Calu3 (cell line): ENCODE measurements around the gene PKIG. TPM values are rescaled to one million over a fixed set of nuclear protein-coding genes. Genes with fewer than 3 reads are reported as not detected.

Source experiments
- BruUV-seq: library from RNA; stranded (reverse); fragments of 400-500 nt; replicated peaks from 2 replicates; lab custom pipeline; 2021; lab: Mats Ljungman, UMichigan
- CTCF ChIA-PET: fragments of 300-600 bp; sonication (Branson Sonifier 250); formaldehyde crosslinking; loops from one replicate; lab custom pipeline; 2022; ENCODE audit warnings: antibody characterized with exemption; lab: Charles Lee
- DNase-seq: peaks from one replicate; pipeline ENCODE4 v3.0.0; 2022
- H3K27ac Mint-ChIP-seq: one replicate; pipeline ENCODE4 v1.8.0; 2022; ENCODE audit warnings: mixed read lengths; ENCODE audit not compliant: unreplicated experiment
- H3K27me3 Mint-ChIP-seq: one replicate; pipeline ENCODE4 v1.8.0; 2022; ENCODE audit warnings: mixed read lengths; ENCODE audit not compliant: unreplicated experiment
- H3K36me3 Mint-ChIP-seq: one replicate; pipeline ENCODE4 v1.8.0; 2022; ENCODE audit warnings: mild to moderate bottlenecking, moderate library complexity, mixed read lengths; ENCODE audit not compliant: insufficient read depth, unreplicated experiment
- H3K4me1 Mint-ChIP-seq: one replicate; pipeline ENCODE4 v1.8.0; 2022; ENCODE audit warnings: mild to moderate bottlenecking, low read depth, mixed read lengths; ENCODE audit not compliant: unreplicated experiment
- H3K4me3 Mint-ChIP-seq: one replicate; pipeline ENCODE4 v1.8.0; 2022; ENCODE audit warnings: mild to moderate bottlenecking, low read depth, moderate library complexity, mixed read lengths; ENCODE audit not compliant: unreplicated experiment
- H3K9me3 Mint-ChIP-seq: one replicate; pipeline ENCODE4 v1.8.0; 2022; ENCODE audit warnings: low read depth, mixed read lengths; ENCODE audit not compliant: unreplicated experiment
- intact Hi-C: fragments of 100-400 bp; cut with micrococcal nuclease; formaldehyde crosslinking; loops from one replicate; pipeline ENCODE4 v1.10.0; 2022; ENCODE audit not compliant: unreplicated experiment
- total RNA-seq: library from RNA; stranded (reverse); gene quantifications from 2 replicates; pipeline ENCODE4 v1.2.3, GENCODE V29; 2022
- TF ChIP-seq, protein P1 (sequence below): fragments of 200-600 bp; IDR thresholded peaks from one replicate; pipeline ENCODE4 v1.8.0; 2022; ENCODE audit warnings: antibody characterized with exemption; ENCODE audit not compliant: unreplicated experiment

PKIG gene
- total RNA-seq, 1 experiment from 2014 or later, result 6.6 TPM

DNA sequence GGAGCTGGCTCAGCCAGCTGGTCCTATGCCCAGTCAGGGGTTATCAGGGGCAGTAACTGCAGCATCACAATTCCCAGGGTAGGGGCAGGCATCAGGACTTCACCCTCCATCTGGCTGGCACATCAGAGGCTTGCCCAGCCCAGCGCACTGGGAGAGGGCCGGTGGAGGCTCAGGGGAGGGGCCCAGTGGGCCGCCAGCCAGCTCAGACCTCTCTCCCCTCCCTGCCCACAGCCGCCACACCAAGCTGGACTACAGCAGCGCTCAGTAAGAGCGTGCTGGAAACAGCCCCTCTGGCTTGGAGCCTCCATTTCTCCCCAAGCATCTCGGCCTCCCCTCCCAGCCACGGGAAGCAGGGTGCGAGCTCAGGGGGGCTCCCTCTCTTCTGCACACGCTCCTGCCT lies 47.2 kb downstream of the PKIG start:
- no peaks in the 10 kb centered on the region for H3K9me3 Mint-ChIP-seq
- H3K4me1 Mint-ChIP-seq, result no peaks in the 10 kb centered on the region
- CTCF ChIA-PET, result no interaction called here
- TF ChIP-seq, protein P1, sequence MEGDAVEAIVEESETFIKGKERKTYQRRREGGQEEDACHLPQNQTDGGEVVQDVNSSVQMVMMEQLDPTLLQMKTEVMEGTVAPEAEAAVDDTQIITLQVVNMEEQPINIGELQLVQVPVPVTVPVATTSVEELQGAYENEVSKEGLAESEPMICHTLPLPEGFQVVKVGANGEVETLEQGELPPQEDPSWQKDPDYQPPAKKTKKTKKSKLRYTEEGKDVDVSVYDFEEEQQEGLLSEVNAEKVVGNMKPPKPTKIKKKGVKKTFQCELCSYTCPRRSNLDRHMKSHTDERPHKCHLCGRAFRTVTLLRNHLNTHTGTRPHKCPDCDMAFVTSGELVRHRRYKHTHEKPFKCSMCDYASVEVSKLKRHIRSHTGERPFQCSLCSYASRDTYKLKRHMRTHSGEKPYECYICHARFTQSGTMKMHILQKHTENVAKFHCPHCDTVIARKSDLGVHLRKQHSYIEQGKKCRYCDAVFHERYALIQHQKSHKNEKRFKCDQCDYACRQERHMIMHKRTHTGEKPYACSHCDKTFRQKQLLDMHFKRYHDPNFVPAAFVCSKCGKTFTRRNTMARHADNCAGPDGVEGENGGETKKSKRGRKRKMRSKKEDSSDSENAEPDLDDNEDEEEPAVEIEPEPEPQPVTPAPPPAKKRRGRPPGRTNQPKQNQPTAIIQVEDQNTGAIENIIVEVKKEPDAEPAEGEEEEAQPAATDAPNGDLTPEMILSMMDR, result no peak
- BruUV-seq, result no TSS peak
- H3K27me3 Mint-ChIP-seq, result peaks cover 12% of the 10 kb centered on the region
- no peak for DNase-seq
- no peak overlapping the region for H3K27ac Mint-ChIP-seq
- H3K36me3 Mint-ChIP-seq, result no peaks in the 10 kb centered on the region
- intact Hi-C loops, result no loop called here
- H3K4me3 Mint-ChIP-seq, result no peak overlapping the region

DNA sequence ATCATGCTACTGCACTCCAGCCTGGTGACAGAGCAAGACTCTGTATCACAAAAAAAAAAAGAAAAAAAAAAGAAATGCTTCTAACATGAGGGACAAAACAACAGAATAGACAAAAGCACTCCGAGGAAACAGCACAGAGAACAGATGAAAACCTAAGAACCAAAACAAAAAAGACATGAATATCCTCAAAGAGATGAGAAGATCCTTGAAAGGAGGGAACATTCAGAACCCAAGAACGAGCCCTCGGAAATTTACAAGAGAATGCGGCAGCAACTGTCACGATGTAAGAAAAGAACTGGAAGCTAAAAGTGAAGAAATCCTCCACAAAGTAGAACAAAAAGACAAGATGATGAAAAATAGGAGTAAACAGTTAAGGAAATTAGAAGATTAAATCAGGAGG lies 47.9 kb downstream of the PKIG start:
- TF ChIP-seq, protein P1, result no peak
- no peak overlapping the region for H3K4me3 Mint-ChIP-seq
- no TSS peak for BruUV-seq
- no peaks in the 10 kb centered on the region for H3K4me1 Mint-ChIP-seq
- CTCF ChIA-PET, result no interaction called here
- H3K9me3 Mint-ChIP-seq, result no peaks in the 10 kb centered on the region
- no peak for DNase-seq
- peaks cover 12% of the 10 kb centered on the region for H3K27me3 Mint-ChIP-seq
- no peak overlapping the region for H3K27ac Mint-ChIP-seq
- intact Hi-C loops, result no loop called here
- H3K36me3 Mint-ChIP-seq, result no peaks in the 10 kb centered on the region

DNA sequence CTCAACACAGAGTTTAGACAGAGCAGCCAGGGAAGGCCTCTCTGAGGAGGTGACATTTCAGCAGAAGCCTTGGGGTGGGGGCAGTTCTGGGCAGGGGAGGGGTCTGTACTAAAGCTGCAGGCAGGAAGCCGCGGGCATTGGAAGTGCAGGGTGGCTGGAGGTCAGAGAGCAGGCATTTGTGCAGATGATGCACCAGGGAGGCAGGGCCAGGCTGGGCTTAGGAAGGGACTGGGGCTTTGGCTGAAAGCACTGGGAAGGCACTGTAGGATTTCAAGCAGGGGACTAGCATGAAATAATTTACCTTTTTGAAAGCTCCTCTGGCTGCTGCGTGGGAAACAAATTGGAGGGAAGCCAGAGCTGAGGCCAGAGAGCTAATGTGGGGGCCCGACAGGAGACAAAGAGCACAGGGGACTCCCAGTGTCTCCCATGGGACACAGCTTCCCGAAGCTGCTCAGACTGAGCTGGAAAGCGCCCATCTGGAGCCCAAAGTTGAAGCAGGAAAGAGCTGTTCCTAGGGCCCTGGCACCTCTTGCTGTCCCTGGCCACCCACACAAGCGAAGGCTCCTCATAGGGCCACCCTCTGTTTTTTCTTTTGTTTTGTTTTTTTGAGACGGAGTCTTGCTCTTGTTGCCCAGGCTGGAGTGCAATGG lies 49.8 kb downstream of the PKIG start:
- Mint-ChIP-seq H3K4me1 (no peaks in the 10 kb centered on the region), H3K4me3 (no peak overlapping the region), H3K9me3 (no peaks in the 10 kb centered on the region), H3K27me3 (peaks cover 12% of the 10 kb centered on the region), H3K36me3 (no peaks in the 10 kb centered on the region), H3K27ac (no peak overlapping the region)
- TF ChIP-seq, protein P1, result no peak
- intact Hi-C loops, result no loop called here
- CTCF ChIA-PET, result interaction anchor here (0.6 kb wide), 1 partner anchor 296 kb away, joined by 5 read pairs; no protein-coding TSS in a partner anchor
- BruUV-seq, result no TSS peak
- no peak for DNase-seq

DNA sequence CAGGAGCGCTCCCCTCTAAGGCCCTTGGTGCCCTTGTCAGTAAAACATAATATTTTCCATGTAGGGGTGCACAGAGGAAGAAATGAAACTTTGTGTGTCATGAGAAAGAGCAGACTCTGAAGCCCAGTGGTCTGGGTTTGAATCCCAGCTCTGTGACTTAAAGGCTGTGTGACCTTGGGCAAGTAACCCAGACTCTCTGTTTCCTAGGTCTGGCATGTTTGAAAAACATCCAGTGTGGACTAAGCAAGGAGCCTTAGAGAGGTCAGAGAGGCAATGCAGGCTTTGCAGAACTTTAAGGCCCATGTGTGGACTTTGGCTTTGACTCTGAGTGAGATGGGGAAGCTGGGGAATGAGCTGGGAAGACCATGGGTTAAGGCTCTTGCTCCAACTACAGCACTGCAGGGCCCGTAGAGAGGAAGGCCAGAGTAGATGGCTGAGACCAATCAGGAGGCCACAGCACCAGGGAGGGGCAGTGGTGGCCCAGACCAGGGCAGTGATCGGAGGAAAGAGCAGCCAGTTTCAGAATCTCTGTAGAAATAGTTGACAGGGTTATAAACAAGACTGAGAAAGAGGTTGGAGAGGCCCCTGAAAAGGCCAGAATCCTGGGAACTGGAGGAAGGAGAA lies 50.9 kb downstream of the PKIG start:
- no peaks in the 10 kb centered on the region for H3K9me3 Mint-ChIP-seq
- peaks cover 12% of the 10 kb centered on the region for H3K27me3 Mint-ChIP-seq
- no peak overlapping the region for H3K27ac Mint-ChIP-seq
- H3K36me3 Mint-ChIP-seq, result no peaks in the 10 kb centered on the region
- H3K4me1 Mint-ChIP-seq, result no peaks in the 10 kb centered on the region
- DNase-seq, result no peak
- TF ChIP-seq, protein P1, result no peak
- CTCF ChIA-PET, result interaction anchor here (1.0 kb wide), 1 partner anchor 10 kb away, joined by 3 read pairs; no protein-coding TSS in a partner anchor
- BruUV-seq, result no TSS peak
- intact Hi-C loops, result no loop called here
- no peak overlapping the region for H3K4me3 Mint-ChIP-seq
